Measurements from ENCODE around the gene JUNB.

JUNB gene

DNA sequence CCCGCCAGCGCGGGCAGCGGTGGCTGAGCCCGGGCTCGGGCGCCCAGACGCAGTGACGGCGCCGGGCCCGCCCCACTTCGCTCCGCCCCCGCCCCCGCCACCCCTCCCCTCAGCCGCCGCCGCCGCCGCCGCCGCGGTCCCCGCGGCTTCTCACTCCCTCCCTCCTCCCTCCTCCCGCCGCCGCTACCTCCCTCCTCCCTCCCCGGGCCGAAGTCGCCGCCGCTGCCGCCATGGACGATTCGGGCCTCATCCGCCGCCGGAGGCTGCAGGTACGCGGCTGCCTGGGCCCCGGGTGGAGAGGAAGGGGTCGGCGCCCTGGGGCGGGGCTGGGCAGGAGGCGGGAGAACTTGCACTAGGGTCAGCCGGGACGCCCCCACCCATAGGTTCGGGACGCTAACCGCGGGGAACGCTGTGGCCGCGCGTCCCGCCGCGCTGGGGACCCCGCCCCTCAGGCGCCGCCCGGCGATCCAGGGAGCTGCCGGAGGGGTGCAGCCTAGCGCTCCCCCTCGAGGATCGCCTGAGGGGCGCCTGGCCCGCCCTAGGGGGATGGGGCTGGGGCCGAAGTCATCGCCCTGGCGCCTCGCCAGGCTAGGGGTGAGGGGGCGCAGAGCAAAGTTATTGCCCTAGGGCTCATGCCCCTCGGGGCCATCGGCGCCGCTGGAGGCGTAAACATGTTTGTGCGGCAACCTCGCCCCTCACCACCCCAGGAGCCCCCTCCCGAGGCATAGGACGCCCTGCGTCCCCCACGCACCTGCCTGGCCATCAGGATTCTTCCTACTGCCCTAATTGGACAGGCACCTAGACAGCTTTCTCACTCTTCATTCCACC lies 42.7 kb downstream of the JUNB start (continued):
- TF ChIP-seq ZNF398 (tag by site-specific recombination; IDR thresholded peaks at IDR 0.05) (peak; percentile 94), ZNF202 (tag by site-specific recombination; IDR thresholded peaks at IDR 0.05; ENCODE audit: borderline replicate concordance) (no peak), ZFHX2 (tag by site-specific recombination; conservative IDR thresholded peaks at IDR 0.05) (peak; percentile 95), ZNF341 (tag by site-specific recombination; IDR thresholded peaks at IDR 0.05; ENCODE audit: low read depth) (peak; percentile 60; the same call in 1 of the 2 replicates), KLF1 (tag by site-specific recombination; IDR thresholded peaks at IDR 0.05) (peak; percentile 81), ZNF561 (tag by site-specific recombination; IDR thresholded peaks at IDR 0.05; ENCODE audit: borderline replicate concordance) (peak; percentile 87; the same call in 1 of the 2 replicates), ZBTB17 (tag by site-specific recombination; IDR thresholded peaks at IDR 0.05) (no peak; the same call in 1 of the 2 replicates), BCL11B (tag by site-specific recombination; IDR thresholded peaks at IDR 0.05; ENCODE audit: low read depth) (no peak), ZFP41 (tag by site-specific recombination; IDR thresholded peaks at IDR 0.05; ENCODE audit: borderline replicate concordance) (no peak), WT1 (tag by site-specific recombination; IDR thresholded peaks at IDR 0.05) (no peak), YY1 (tag by site-specific recombination; IDR thresholded peaks at IDR 0.05) (peak; percentile 67; the same call in 1 of the 2 replicates), ZNF626 (tag by site-specific recombination; IDR thresholded peaks at IDR 0.05) (no peak), ZBTB48 (tag by site-specific recombination; IDR thresholded peaks at IDR 0.05) (peak; percentile 55; the same call in 1 of the 2 replicates), GLIS1 (tag by site-specific recombination; IDR thresholded peaks at IDR 0.05) (peak; percentile 78), ZNF768 (tag by site-specific recombination; IDR thresholded peaks at IDR 0.05) (no peak), ZBTB49 (tag by site-specific recombination; IDR thresholded peaks at IDR 0.05; ENCODE audit: low read depth) (no peak), ZNF596 (tag by site-specific recombination; IDR thresholded peaks at IDR 0.05) (0 out of 2 replicates have a peak, but pooled peaks have one; percentile 6), ZSCAN30 (tag by site-specific recombination; IDR thresholded peaks at IDR 0.05) (0 out of 2 replicates have a peak, but pooled peaks have one; percentile 35), TCF7L2 (IDR thresholded peaks at IDR 0.05; ENCODE audit: borderline replicate concordance, low read depth, low read length) (no peak), CTCF (tag by site-specific recombination; IDR thresholded peaks at IDR 0.05) (peak; percentile 57), KLF10 (tag by site-specific recombination; IDR thresholded peaks at IDR 0.05) (peak; percentile 42; the same call in 1 of the 2 replicates), ZNF335 (tag by site-specific recombination; conservative IDR thresholded peaks at IDR 0.05) (peak; percentile 96), ZNF76 (tag by site-specific recombination; IDR thresholded peaks at IDR 0.05; ENCODE audit: borderline replicate concordance, low read depth) (no peak)
- TF ChIP-seq, protein P1, sequence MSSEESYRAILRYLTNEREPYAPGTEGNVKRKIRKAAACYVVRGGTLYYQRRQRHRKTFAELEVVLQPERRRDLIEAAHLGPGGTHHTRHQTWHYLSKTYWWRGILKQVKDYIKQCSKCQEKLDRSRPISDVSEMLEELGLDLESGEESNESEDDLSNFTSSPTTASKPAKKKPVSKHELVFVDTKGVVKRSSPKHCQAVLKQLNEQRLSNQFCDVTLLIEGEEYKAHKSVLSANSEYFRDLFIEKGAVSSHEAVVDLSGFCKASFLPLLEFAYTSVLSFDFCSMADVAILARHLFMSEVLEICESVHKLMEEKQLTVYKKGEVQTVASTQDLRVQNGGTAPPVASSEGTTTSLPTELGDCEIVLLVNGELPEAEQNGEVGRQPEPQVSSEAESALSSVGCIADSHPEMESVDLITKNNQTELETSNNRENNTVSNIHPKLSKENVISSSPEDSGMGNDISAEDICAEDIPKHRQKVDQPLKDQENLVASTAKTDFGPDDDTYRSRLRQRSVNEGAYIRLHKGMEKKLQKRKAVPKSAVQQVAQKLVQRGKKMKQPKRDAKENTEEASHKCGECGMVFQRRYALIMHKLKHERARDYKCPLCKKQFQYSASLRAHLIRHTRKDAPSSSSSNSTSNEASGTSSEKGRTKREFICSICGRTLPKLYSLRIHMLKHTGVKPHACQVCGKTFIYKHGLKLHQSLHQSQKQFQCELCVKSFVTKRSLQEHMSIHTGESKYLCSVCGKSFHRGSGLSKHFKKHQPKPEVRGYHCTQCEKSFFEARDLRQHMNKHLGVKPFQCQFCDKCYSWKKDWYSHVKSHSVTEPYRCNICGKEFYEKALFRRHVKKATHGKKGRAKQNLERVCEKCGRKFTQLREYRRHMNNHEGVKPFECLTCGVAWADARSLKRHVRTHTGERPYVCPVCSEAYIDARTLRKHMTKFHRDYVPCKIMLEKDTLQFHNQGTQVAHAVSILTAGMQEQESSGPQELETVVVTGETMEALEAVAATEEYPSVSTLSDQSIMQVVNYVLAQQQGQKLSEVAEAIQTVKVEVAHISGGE (tag by site-specific recombination; conservative IDR thresholded peaks at IDR 0.05; ENCODE audit: low read depth), result peak; percentile 35; the same call in 1 of the 2 replicates
- TF ChIP-seq, protein P2, sequence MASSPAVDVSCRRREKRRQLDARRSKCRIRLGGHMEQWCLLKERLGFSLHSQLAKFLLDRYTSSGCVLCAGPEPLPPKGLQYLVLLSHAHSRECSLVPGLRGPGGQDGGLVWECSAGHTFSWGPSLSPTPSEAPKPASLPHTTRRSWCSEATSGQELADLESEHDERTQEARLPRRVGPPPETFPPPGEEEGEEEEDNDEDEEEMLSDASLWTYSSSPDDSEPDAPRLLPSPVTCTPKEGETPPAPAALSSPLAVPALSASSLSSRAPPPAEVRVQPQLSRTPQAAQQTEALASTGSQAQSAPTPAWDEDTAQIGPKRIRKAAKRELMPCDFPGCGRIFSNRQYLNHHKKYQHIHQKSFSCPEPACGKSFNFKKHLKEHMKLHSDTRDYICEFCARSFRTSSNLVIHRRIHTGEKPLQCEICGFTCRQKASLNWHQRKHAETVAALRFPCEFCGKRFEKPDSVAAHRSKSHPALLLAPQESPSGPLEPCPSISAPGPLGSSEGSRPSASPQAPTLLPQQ (tag by site-specific recombination; IDR thresholded peaks at IDR 0.05), result peak; percentile 43
- TF ChIP-seq, protein P3, sequence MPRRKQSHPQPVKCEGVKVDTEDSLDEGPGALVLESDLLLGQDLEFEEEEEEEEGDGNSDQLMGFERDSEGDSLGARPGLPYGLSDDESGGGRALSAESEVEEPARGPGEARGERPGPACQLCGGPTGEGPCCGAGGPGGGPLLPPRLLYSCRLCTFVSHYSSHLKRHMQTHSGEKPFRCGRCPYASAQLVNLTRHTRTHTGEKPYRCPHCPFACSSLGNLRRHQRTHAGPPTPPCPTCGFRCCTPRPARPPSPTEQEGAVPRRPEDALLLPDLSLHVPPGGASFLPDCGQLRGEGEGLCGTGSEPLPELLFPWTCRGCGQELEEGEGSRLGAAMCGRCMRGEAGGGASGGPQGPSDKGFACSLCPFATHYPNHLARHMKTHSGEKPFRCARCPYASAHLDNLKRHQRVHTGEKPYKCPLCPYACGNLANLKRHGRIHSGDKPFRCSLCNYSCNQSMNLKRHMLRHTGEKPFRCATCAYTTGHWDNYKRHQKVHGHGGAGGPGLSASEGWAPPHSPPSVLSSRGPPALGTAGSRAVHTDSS (tag by site-specific recombination; IDR thresholded peaks at IDR 0.05), result no peak

All from HEK293 (cell line).